Epithelial cell of esophagus (primary cell): ENCODE measurements around the gene WDFY1.

ENCODE experiments used
- DNase-seq: peaks from one replicate; pipeline ENCODE4 v3.0.0; 2010; ENCODE audit warnings: low read depth
- H3K4me3 ChIP-seq: 2 replicates; pipeline ENCODE4 v1.5.1; 2011; ENCODE audit warnings: mild to moderate bottlenecking, low read length, control low read depth
- CTCF ChIP-seq: IDR thresholded peaks from 2 replicates; pipeline ENCODE4 v1.5.1; 2011; ENCODE audit warnings: low read depth, mild to moderate bottlenecking, low read length, control low read depth, inconsistent platforms; ENCODE audit not compliant: insufficient read depth; ENCODE audit errors: missing control alignments

Gene WDFY1

DNA sequence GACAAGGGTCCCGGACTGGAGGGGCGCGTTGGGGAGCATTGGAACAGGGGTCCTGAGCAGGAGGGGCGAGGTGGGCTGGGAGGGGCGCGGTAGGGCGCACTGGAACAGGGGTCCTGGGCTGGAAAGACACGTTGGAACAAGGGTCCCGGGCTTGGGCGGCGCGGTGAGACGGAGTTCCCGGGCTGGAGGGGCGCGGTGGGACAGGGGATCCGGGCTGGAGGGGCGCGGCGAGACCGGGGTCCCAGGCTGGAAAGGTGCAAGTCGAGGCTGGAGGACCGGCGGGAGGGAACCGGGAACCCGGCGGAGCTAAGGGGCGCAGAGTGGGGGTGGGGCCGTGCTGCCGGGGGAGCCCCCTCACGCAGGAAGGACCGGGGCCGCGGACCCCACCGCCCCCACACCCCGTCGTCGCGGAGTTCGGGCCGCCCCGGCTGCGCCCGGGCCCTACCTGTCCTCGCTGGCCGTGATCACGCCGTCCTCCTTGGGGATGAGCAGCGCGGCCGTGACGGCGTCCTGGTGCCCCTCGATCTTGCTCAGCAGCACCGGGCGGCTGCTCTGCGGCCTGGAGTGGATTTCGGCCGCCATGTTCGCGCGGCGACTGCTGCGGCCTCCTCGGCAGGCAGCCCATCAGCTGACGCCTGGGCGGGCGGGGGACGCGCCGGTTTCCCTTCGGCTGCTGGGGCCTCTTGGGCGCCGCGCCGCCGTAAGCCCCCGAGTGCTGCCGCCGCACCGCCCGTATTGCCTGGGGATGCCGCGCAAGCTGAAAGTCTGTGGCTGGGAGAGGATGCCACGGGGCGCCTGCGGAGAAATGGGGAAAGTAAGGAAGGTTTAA lies at the start of gene WDFY1:
WDFY1 (minus strand) TSS at position 633 of the 829 bp plus-strand sequence; CDS start at position 582, 51 bp downstream.
- DNase-seq = peak; percentile 90

DNA sequence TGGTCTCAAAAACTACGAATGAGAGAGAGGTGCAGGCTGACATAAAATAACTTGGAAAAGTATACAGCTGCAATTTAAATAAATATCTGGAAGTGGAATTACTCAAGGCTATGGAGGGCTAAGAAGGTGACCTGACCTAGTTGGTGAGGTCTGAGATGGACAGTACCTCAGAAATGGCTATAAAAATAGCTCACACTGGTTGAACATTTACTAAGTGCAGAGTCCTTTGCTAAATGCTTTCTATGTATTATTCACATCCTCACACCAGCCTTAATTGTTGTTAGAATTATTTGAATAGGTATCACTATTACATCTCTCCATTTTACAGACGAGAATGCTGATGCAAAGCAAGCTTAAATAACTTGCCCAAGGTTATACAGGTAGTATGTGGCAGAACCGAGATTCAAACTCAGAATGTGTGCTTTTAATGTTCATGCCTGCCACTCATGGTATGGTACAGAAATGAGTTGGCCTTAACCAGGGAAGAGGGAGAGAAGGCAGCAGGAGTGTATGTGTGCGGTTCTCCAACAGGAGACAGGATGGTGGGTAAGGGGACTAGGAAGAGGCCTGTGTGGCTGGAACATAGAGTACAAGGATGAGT lies 49.5 kb upstream of the WDFY1 start:
- no peak for TF ChIP-seq CTCF
- DNase-seq = no peak
- H3K4me3 ChIP-seq = no peak overlapping the region

More for the DNA sequence above, at the start of gene WDFY1:
- H3K4me3 ChIP-seq = peak within 1 kb of the TSS; percentile 84
- no peak for TF ChIP-seq CTCF

- peak; percentile 86 for DNase-seq
- H3K4me3 ChIP-seq = no peak overlapping the region
- peak; percentile 92 for TF ChIP-seq CTCF
Observed at GRCh38 chr2:223993634-223994232, 48.6 kb upstream of the WDFY1 start.

DNA sequence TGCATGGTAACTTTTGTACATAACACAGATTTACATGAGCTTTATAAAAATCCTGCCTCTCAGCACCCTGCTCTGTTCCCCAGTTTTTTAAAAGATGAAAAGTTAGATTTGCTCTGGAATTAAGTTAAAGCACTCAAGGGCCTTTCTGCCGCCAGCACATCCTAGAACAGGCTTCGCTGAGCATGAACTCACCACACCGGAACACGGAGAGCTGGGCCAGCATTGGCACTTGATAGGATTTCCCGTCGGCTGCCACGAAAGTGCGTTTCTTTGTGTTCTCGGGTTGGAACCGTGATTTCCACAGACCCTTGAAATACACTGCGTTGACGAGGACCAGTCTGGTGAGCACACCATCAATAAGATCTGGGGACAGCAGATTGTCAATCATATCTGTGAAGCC lies 46.5 kb upstream of the WDFY1 start:
- TF ChIP-seq CTCF = no peak
- H3K4me3 ChIP-seq = no peak overlapping the region
- DNase-seq = no peak

DNA sequence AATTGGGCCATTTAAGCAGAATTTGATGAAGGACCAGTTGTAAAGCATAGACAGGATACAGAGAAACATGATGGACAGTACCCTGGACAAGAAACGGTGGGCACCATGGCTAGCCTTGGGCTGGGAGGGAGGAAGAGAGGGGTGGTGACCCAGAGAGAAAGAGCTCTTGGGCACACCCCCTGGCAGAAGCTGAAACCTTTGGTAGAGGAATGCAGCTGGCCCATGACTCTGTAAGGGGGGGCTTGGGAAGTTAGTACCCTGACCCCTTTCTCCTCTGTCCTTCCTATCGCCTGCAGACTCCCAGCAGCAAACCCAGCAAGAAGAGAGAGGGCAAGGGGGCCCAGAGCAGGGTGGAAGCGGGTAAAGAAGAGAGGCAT lies 44.7 kb upstream of the WDFY1 start:
- TF ChIP-seq CTCF = no peak
- DNase-seq = no peak
- no peak overlapping the region for H3K4me3 ChIP-seq

GRCh38 chr2:223989206-223989855 lies 44.2 kb upstream of the WDFY1 start:
- DNase-seq = no peak
- H3K4me3 ChIP-seq = no peak overlapping the region
- TF ChIP-seq CTCF = peak; percentile 13
